GM23248 (cell line): ENCODE data around the gene CCNYL1.

ENCODE experiments used
- EZH2 ChIP-seq: fragments of 200-600 bp; sonication (generic); IDR thresholded peaks from 2 replicates; pipeline ENCODE4 v1.6.1; 2018; ENCODE audit warnings: antibody characterized with exemption, mild to moderate bottlenecking; ENCODE audit not compliant: insufficient read depth, poor library complexity, severe bottlenecking
- EZH2phosphoT487 ChIP-seq: fragments of 200-600 bp; sonication (generic); IDR thresholded peaks from 2 replicates; pipeline ENCODE4 v1.6.1; 2018; ENCODE audit warnings: antibody characterized with exemption, moderate library complexity, mild to moderate bottlenecking, low read depth; ENCODE audit not compliant: insufficient read depth

GRCh38 chr2:207704078-207704477 is 7.4 kb upstream of the CCNYL1 start:
- TF ChIP-seq EZH2 (no peak), EZH2phosphoT487 (no peak)
